K562 (cell line): ENCODE measurements around the gene SHISA9. TPM values are rescaled to one million over a fixed set of nuclear protein-coding genes. Genes with fewer than 3 reads are reported as not detected.

Experiments used
- ATAC-seq: fragments of 200-7000 bp; cut with Tn5 transposase; 3 replicates; pipeline ENCODE4 v1.9.1; 2020; ENCODE audit warnings: moderate library complexity
- BruUV-seq: library from RNA; stranded (reverse); fragments of 400-500 nt; replicated peaks from 2 replicates; lab custom pipeline; 2021; lab: Mats Ljungman, UMichigan
- CTCF ChIA-PET: fragments of 300-600 bp; formaldehyde crosslinking; extraction: SDS; loops from one replicate; lab custom pipeline; 2021; ENCODE audit warnings: low intra/inter-chr PET ratio; lab: Yijun Ruan, JAX
- POLR2A ChIA-PET: fragments of 300-600, 350-650 bp; sonication (Branson Sonifier 250); formaldehyde crosslinking; extraction: SDS; loops from one replicate; lab custom pipeline; 2021; ENCODE audit warnings: antibody characterized with exemption, inconsistent platforms; lab: Yijun Ruan, JAX
- DNase-seq, 4 experiments: peaks; one replicate each; pipeline versions ENCODE4 v3.0.0 to v3.0.0-alpha.2; 2011 to 2018; ENCODE audit warnings: low spot score in 3 of 4, mixed read lengths in 3 of 4; ENCODE audit errors: extremely low read depth in 1 of 4
- FAIRE-seq: peaks from 2 replicates; lab custom pipeline; 2011; peaks lifted over from hg19 to GRCh38; lab: Jason Lieb, UNC
- H2AFZ ChIP-seq: 2 replicates; pipeline ENCODE4 v1.6.0; 2011; ENCODE audit warnings: low read depth, low read length, control low read depth, inconsistent platforms
- H3K27ac ChIP-seq: fragments of 200-600 bp; 3 replicates; pipeline ENCODE4 v1.8.0; 2011; ENCODE audit warnings: low read depth, mild to moderate bottlenecking, control low read depth, inconsistent platforms, low read length, moderate library complexity, mixed read lengths; ENCODE audit errors: extremely low read depth
- H3K27me3 ChIP-seq, 2 experiments: fragments of 300-600 bp in 1 of 2; 2 replicates in 1 of 2; 3 replicates in 1 of 2; pipeline versions ENCODE4 v1.6.0 to v1.8.0; 2011; ENCODE audit warnings: inconsistent platforms in 2 of 2, low read length in 2 of 2, mild to moderate bottlenecking in 1 of 2, mixed read lengths in 1 of 2, moderate library complexity in 1 of 2; ENCODE audit not compliant: control insufficient read depth in 2 of 2, insufficient read depth in 2 of 2
- H3K36me3 ChIP-seq: fragments of 300-600 bp; 3 replicates; pipeline ENCODE4 v1.8.0; 2011; ENCODE audit warnings: mild to moderate bottlenecking, low read length, inconsistent platforms; ENCODE audit not compliant: control insufficient read depth, insufficient read depth
- H3K4me1 ChIP-seq, 2 experiments: fragments of 200-600 bp in 1 of 2; replicated peaks in 1 of 2; 2 replicates in 1 of 2; 3 replicates in 1 of 2; pipeline versions ENCODE4 v1.5.1 to v1.8.0; 2011; ENCODE audit warnings: inconsistent platforms in 2 of 2, low read length in 2 of 2, mild to moderate bottlenecking in 1 of 2, mixed read lengths in 1 of 2, moderate library complexity in 1 of 2; ENCODE audit not compliant: control insufficient read depth in 2 of 2, insufficient read depth in 2 of 2
- H3K4me2 ChIP-seq: 2 replicates; pipeline ENCODE4 v1.6.1; 2011; ENCODE audit warnings: low read length, control low read depth, inconsistent platforms, mixed read lengths; ENCODE audit not compliant: insufficient read depth
- H3K4me3 ChIP-seq: fragments of 200-600 bp; sonication (generic), shearing (Covaris generic); 2 replicates; pipeline ENCODE4 v1.5.1; 2016; ENCODE audit warnings: control low read depth, inconsistent platforms
- H3K79me2 ChIP-seq: fragments of 200-600 bp; 3 replicates; pipeline ENCODE4 v1.8.0; 2011; ENCODE audit warnings: low read length, inconsistent platforms; ENCODE audit not compliant: control insufficient read depth, insufficient read depth
- H3K9ac ChIP-seq, 2 experiments: 2 replicates each; pipeline versions ENCODE4 v1.6.0 to v1.6.1; 2011; ENCODE audit warnings: low read depth in 2 of 2, low read length in 2 of 2, control low read depth in 1 of 2, inconsistent platforms in 1 of 2, mild to moderate bottlenecking in 1 of 2, mixed read lengths in 1 of 2; ENCODE audit not compliant: insufficient read depth in 1 of 2
- H3K9me1 ChIP-seq: one replicate; pipeline ENCODE4 v1.6.0; 2011; ENCODE audit warnings: inconsistent platforms, mild to moderate bottlenecking, low read length, moderate library complexity; ENCODE audit not compliant: control insufficient read depth, insufficient read depth
- H3K9me3 ChIP-seq: replicated peaks from 2 replicates; pipeline ENCODE4 v1.5.1; 2011; ENCODE audit warnings: low read depth, low read length, inconsistent platforms; ENCODE audit not compliant: control insufficient read depth, insufficient read depth
- H4K20me1 ChIP-seq: replicated peaks from 2 replicates; pipeline ENCODE4 v1.6.1; 2011; ENCODE audit warnings: low read length, inconsistent platforms, mixed read lengths; ENCODE audit not compliant: control insufficient read depth, insufficient read depth
- HDAC3 ChIP-seq: fragments of 450-650 bp; IDR thresholded peaks from 2 replicates; pipeline ENCODE4 v1.6.1; 2018; ENCODE audit warnings: borderline replicate concordance, mild to moderate bottlenecking, moderate library complexity; ENCODE audit not compliant: partially characterized antibody
- ILK ChIP-seq: fragments of 450-650 bp; IDR thresholded peaks from 2 replicates; pipeline ENCODE4 v1.6.1; 2016; ENCODE audit warnings: missing genetic modification characterization, low read depth, mild to moderate bottlenecking, missing compliant biosample characterization, moderate library complexity, borderline replicate concordance
- TSHZ1 ChIP-seq: fragments of 250-450 bp; sonication (Bioruptor Pico); IDR thresholded peaks from 2 replicates; pipeline ENCODE4 v1.4.0; 2020; ENCODE audit warnings: mild to moderate bottlenecking, moderate library complexity
- ZEB2 ChIP-seq: fragments of 450-650 bp; IDR thresholded peaks from 2 replicates; pipeline ENCODE4 v1.6.1; 2016
- ZNF23 ChIP-seq: fragments of 250-450 bp; sonication (Bioruptor Pico); IDR thresholded peaks from 2 replicates; pipeline ENCODE4 v1.4.0; 2020; ENCODE audit warnings: mild to moderate bottlenecking
- WGBS: fragments of 100-300 bp; shearing (Covaris generic); methylation state at CpG from one replicate; pipeline ENCODE4 v1.1.6; 2016; ENCODE audit warnings: low coverage, mixed read lengths; ENCODE audit not compliant: insufficient coverage; ENCODE audit errors: missing lambda C conversion rate; 5-methylcytosine and 5-hydroxymethylcytosine counted together
- in situ Hi-C: fragments of 300-500 bp; cut with MboI; formaldehyde crosslinking; loops from 4 replicates; pipeline ENCODE4 v1.15.0; 2018; ENCODE audit warnings: inconsistent platforms, mixed read lengths
- intact Hi-C: fragments of 100-400 bp; cut with micrococcal nuclease; formaldehyde crosslinking; loops from 2 replicates; pipeline ENCODE4 v1.14.2; 2022
- polyA plus RNA-seq, 8 experiments: library from polyadenylated mRNA; depleted of rRNA in 4 of 8; stranded (reverse) in 5 of 8; unstranded in 3 of 8; fragments of >200 nt; fragmentation: Nextera tagmentation in 2 of 8; fragmentation: Illumina TruSeq in 1 of 8; extraction: Ambion mirVana in 2 of 8; extraction: Trizol in 1 of 8; gene quantifications; 2 replicates each; pipeline versions ENCODE4 v1.2.1 to v1.2.3, GENCODE V29; 2011 to 2014; ENCODE audit warnings: inconsistent platforms in 1 of 8, missing spikeins in 1 of 8
- total RNA-seq, 7 experiments: library from RNA; depleted of rRNA in 6 of 7; stranded (reverse); fragments of >200 nt in 6 of 7; fragmentation: Illumina TruSeq in 2 of 7; extraction: Trizol in 2 of 7; gene quantifications; 2 replicates each; pipeline versions ENCODE4 v1.2.1 to v1.2.3, GENCODE V29; 2011 to 2021; ENCODE audit warnings: low replicate concordance in 1 of 7

The SHISA9 gene
- total and polyA plus RNA-seq, 9 of the 15 experiments (the other 6 are each of a cell fraction or from before 2014, with no cell fraction given) = under 0.01 to 0.16 (median 0.01) TPM; not detected in 6

GRCh38 chr16:12941896-12942295 is 40.5 kb downstream of the SHISA9 start:
- Histone ChIP-seq H3K9me3 (no peaks in the 10 kb centered on the region), H2AFZ (no peak overlapping the region), H3K27ac (no peak overlapping the region), H3K36me3 (no peaks in the 10 kb centered on the region), H3K9ac (no peak overlapping the region), H3K79me2 (no peaks in the 10 kb centered on the region), H3K4me3 (no peak overlapping the region), H3K4me1 (no peaks in the 10 kb centered on the region), H3K4me2 (no peak overlapping the region), H3K27me3 (no peaks in the 10 kb centered on the region), H3K9me1 (no peaks in the 10 kb centered on the region), H4K20me1 (no peaks in the 10 kb centered on the region)
- WGBS = 3% methylated on average over 3 of the region's 3 CpGs
- intact Hi-C loops = no loop called here
- no TSS peak for BruUV-seq
- in situ Hi-C loops = no loop called here
- TF ChIP-seq TSHZ1 (CRISPR knock-in tag) (no peak), ZNF23 (no peak), ZEB2 (no peak), ILK (tag) (no peak), HDAC3 (no peak)
- POLR2A ChIA-PET = no interaction called here
- CTCF ChIA-PET = no interaction called here
- no peak for FAIRE-seq
- no peak for ATAC-seq
- DNase-seq = no peak
